HepG2 (cell line): ENCODE measurements around the gene MSL2. TPM values are rescaled to one million over a fixed set of nuclear protein-coding genes. Genes with fewer than 3 reads are reported as not detected.

Experiments used
- ATAC-seq: fragments of 200-7000 bp; cut with Tn5 transposase; 3 replicates; pipeline ENCODE4 v1.9.1; 2020; ENCODE audit warnings: mild to moderate bottlenecking, moderate library complexity
- BruUV-seq: library from RNA; stranded (reverse); fragments of 400-500 nt; replicated peaks from 2 replicates; lab custom pipeline; 2021; lab: Mats Ljungman, UMichigan
- CTCF ChIA-PET: fragments of 300-600 bp; formaldehyde crosslinking; extraction: SDS; loops from one replicate; lab custom pipeline; 2021; ENCODE audit warnings: low total read pairs, inconsistent platforms, low intra/inter-chr PET ratio; lab: Yijun Ruan, JAX
- POLR2A ChIA-PET: fragments of 350-600 bp; sonication (Branson Sonifier 250); formaldehyde crosslinking; loops from one replicate; lab custom pipeline; 2020; ENCODE audit warnings: antibody characterized with exemption, inconsistent platforms; lab: Yijun Ruan, JAX
- DNase-seq: peaks from one replicate; pipeline ENCODE4 v3.0.0-alpha.2; 2015; ENCODE audit warnings: low spot score
- FAIRE-seq: peaks from 3 replicates; lab custom pipeline; 2011; peaks lifted over from hg19 to GRCh38; lab: Jason Lieb, UNC
- H2AFZ ChIP-seq: one replicate; pipeline ENCODE4 v1.6.1; 2011; ENCODE audit warnings: low read length, inconsistent platforms
- H3K27ac ChIP-seq: fragments of 300-600 bp; 3 replicates; pipeline ENCODE4 v1.8.0; 2011; ENCODE audit warnings: mixed run types, mild to moderate bottlenecking, mixed read lengths, low read length, inconsistent platforms; ENCODE audit not compliant: insufficient read depth; ENCODE audit errors: extremely low read length
- H3K27me3 ChIP-seq, 2 experiments: fragments of 200-600 bp in 1 of 2; 2 replicates in 1 of 2; 3 replicates in 1 of 2; pipeline versions ENCODE4 v1.6.0 to v1.8.0; 2011; ENCODE audit warnings: low read length in 2 of 2, mild to moderate bottlenecking in 2 of 2, moderate library complexity in 2 of 2, inconsistent platforms in 1 of 2; ENCODE audit not compliant: insufficient read depth in 2 of 2, control insufficient read depth in 1 of 2
- H3K36me3 ChIP-seq, 2 experiments: fragments of 200-600 bp in 1 of 2; replicated peaks in 1 of 2; 2 replicates in 1 of 2; 3 replicates in 1 of 2; pipeline versions ENCODE4 v1.5.1 to v1.8.0; 2011; ENCODE audit warnings: low read length in 2 of 2, inconsistent platforms in 1 of 2; ENCODE audit not compliant: insufficient read depth in 2 of 2, control insufficient read depth in 1 of 2
- H3K4me1 ChIP-seq: 2 replicates; pipeline ENCODE4 v1.5.1; 2012; ENCODE audit warnings: low read length, inconsistent platforms; ENCODE audit not compliant: insufficient read depth
- H3K4me2 ChIP-seq: 2 replicates; pipeline ENCODE4 v1.6.0; 2011; ENCODE audit warnings: low read depth, low read length, inconsistent platforms
- H3K4me3 ChIP-seq, 3 experiments: fragments of 200-600 bp in 1 of 3; sonication (generic), shearing (Covaris generic) in 1 of 3; replicated peaks in 1 of 3; 2 replicates each; pipeline ENCODE4 v1.5.1; 2011 to 2016; ENCODE audit warnings: low read length in 3 of 3, inconsistent platforms in 2 of 3, low read depth in 2 of 3, mild to moderate bottlenecking in 2 of 3, control low read depth in 1 of 3, mixed read lengths in 1 of 3; ENCODE audit not compliant: insufficient read depth in 1 of 3
- H3K79me2 ChIP-seq: one replicate; pipeline ENCODE4 v1.6.1; 2011; ENCODE audit warnings: low read length, inconsistent platforms; ENCODE audit not compliant: insufficient read depth
- H3K9ac ChIP-seq: 2 replicates; pipeline ENCODE4 v1.6.0; 2011; ENCODE audit warnings: mild to moderate bottlenecking, low read depth, low read length, inconsistent platforms; ENCODE audit not compliant: insufficient read depth
- H3K9me3 ChIP-seq: 2 replicates; pipeline ENCODE4 v1.5.1; 2012; ENCODE audit warnings: mild to moderate bottlenecking, low read length
- H4K20me1 ChIP-seq: 2 replicates; pipeline ENCODE4 v1.6.0; 2011; ENCODE audit warnings: inconsistent platforms, mild to moderate bottlenecking, low read length, moderate library complexity; ENCODE audit not compliant: insufficient read depth
- ETV6 ChIP-seq: sonication (generic); formaldehyde crosslinking; conservative IDR thresholded peaks from 2 replicates; pipeline ENCODE4 v1.4.0; 2020; ENCODE audit warnings: missing genetic modification reagents
- MZF1 ChIP-seq: sonication (generic); formaldehyde crosslinking; IDR thresholded peaks from 2 replicates; pipeline ENCODE4 v1.8.1; 2023; ENCODE audit warnings: mild to moderate bottlenecking, missing genetic modification reagents, borderline replicate concordance
- SRSF1 ChIP-seq: fragments of 200-400 bp; formaldehyde crosslinking; optimal IDR thresholded peaks from 2 replicates; pipeline ENCODE3; 2017; ENCODE audit warnings: mild to moderate bottlenecking, low read depth, low read length, moderate library complexity
- ZNF232 ChIP-seq: sonication (generic); formaldehyde crosslinking; IDR thresholded peaks from 2 replicates; pipeline ENCODE4 v1.4.0; 2020; ENCODE audit warnings: missing genetic modification reagents, borderline replicate concordance
- ZNF430 ChIP-seq: sonication (generic); formaldehyde crosslinking; IDR thresholded peaks from 2 replicates; pipeline ENCODE4 v1.9.0; 2021; ENCODE audit warnings: mild to moderate bottlenecking, missing genetic modification reagents
- ZNF446 ChIP-seq: sonication (generic); formaldehyde crosslinking; IDR thresholded peaks from 2 replicates; pipeline ENCODE4 v1.5.0; 2020; ENCODE audit warnings: mild to moderate bottlenecking, missing genetic modification reagents
- ZNF749 ChIP-seq: sonication (generic); formaldehyde crosslinking; IDR thresholded peaks from 2 replicates; pipeline ENCODE4 v1.8.0; 2022; ENCODE audit warnings: mild to moderate bottlenecking, missing genetic modification reagents, moderate library complexity, borderline replicate concordance
- ZNF788 ChIP-seq: sonication (generic); formaldehyde crosslinking; IDR thresholded peaks from 2 replicates; pipeline ENCODE4 v1.5.0; 2020; ENCODE audit warnings: mild to moderate bottlenecking, missing genetic modification reagents, borderline replicate concordance
- WGBS: methylation state at CpG from one replicate; pipeline ENCODE4 v1.1.6; 2017; ENCODE audit warnings: low lambda C conversion rate; 5-methylcytosine and 5-hydroxymethylcytosine counted together
- in situ Hi-C: cut with HindIII; loops from 2 replicates; pipeline ENCODE4 v1.10.0; 2017; ENCODE audit warnings: low pct_unique_long_range_greater_than_20kb; ENCODE audit not compliant: extremely low pct_ligation_motif_present
- intact Hi-C: fragments of 100-400 bp; cut with micrococcal nuclease; formaldehyde crosslinking; loops from one replicate; pipeline ENCODE4 v1.10.0; 2022; ENCODE audit not compliant: unreplicated experiment
- polyA plus RNA-seq, 8 experiments: library from polyadenylated mRNA; depleted of rRNA in 3 of 8; stranded (reverse) in 7 of 8; unstranded in 1 of 8; fragments of >200 nt; fragmentation: Illumina TruSeq in 4 of 8; extraction: Trizol in 4 of 8; gene quantifications; 2 replicates each; pipeline versions ENCODE4 v1.2.1 to v1.2.3, GENCODE V29; 2011 to 2016; ENCODE audit warnings: low read depth in 4 of 8, missing spikeins in 1 of 8, mixed read lengths in 1 of 8; ENCODE audit not compliant: insufficient read depth in 1 of 8
- total RNA-seq, 5 experiments: library from RNA; depleted of rRNA; stranded (reverse); fragments of >200 nt; fragmentation: Illumina TruSeq; extraction: Trizol; gene quantifications; 2 replicates each; pipeline ENCODE4 v1.2.3, GENCODE V29; 2016; ENCODE audit warnings: low read depth in 1 of 5
- TF ChIP-seq, protein P1 (sequence below): IDR thresholded peaks from 2 replicates; pipeline ENCODE4 v1.6.1; 2018; ENCODE audit warnings: missing genetic modification reagents
- TF ChIP-seq, protein P2 (sequence below): sonication (generic); formaldehyde crosslinking; IDR thresholded peaks from 2 replicates; pipeline ENCODE4 v1.5.0; 2020; ENCODE audit warnings: mild to moderate bottlenecking, missing genetic modification reagents, borderline replicate concordance

MSL2 gene
- total and polyA plus RNA-seq, 2 of the 13 experiments (the other 11 are each of a cell fraction or from before 2014, with no cell fraction given), result 6.9 to 11.7 TPM

DNA sequence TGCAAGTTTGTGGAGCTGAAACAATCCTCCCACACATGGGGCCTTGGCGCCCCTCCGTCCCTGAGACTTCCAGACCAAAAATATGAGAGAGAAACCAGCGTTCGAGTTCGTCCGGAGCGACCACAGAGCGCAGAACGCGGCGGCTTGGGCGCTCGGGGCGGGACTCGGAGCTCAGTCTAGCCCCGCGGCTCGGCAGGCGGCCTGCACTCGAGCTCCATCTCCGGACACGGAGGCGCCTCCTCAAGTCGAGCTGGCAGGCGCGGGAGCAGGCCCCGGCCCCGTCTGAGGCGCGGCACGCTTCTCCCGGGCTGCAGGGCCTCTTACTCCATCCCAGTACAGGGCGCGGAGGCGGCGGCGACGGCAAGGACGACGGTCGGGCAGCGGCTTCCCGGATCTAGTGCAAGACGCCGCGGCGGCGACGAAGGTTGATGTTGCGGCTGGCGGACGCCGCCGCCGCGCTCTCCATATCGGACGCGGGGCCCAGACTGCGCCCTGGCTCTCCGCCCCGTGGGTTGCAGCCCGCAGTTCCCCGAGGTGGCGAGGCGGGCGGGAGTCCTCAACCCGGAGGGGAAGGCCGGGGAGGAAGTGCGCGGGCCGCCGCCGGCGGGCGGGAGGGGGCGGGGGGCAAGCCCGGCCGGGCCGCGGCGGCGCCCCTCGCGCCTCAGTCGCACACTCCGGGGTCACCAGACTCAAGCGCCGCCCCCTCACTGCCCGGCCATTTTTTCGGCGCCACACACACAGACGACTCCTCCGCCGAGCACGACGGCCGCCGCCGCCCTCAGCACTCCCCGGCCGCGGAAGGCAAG is 674 bp downstream of the MSL2 start (continued):
- peak; percentile 66; the same call in 1 of the 2 replicates for TF ChIP-seq ZNF446
- peak; percentile 51 for TF ChIP-seq ZNF749 (CRISPR knock-in tag)
- 0 out of 2 replicates have a peak, but pooled peaks have one; percentile 30 for TF ChIP-seq ZNF430
- TF ChIP-seq, protein P1, sequence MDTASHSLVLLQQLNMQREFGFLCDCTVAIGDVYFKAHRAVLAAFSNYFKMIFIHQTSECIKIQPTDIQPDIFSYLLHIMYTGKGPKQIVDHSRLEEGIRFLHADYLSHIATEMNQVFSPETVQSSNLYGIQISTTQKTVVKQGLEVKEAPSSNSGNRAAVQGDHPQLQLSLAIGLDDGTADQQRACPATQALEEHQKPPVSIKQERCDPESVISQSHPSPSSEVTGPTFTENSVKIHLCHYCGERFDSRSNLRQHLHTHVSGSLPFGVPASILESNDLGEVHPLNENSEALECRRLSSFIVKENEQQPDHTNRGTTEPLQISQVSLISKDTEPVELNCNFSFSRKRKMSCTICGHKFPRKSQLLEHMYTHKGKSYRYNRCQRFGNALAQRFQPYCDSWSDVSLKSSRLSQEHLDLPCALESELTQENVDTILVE, result peak; percentile 2; the same call in 1 of the 2 replicates
- 0 out of 2 replicates have a peak, but pooled peaks have one; percentile 13 for TF ChIP-seq ZNF788 (CRISPR knock-in tag)
- no peak for TF ChIP-seq MZF1 (CRISPR knock-in tag)
- TF ChIP-seq ETV6 (CRISPR knock-in tag), result 0 out of 2 replicates have a peak, but pooled peaks have one; percentile 41
- TF ChIP-seq ZNF232 (CRISPR knock-in tag), result no peak
- TF ChIP-seq, all 625 proteins: peak for 93

DNA sequence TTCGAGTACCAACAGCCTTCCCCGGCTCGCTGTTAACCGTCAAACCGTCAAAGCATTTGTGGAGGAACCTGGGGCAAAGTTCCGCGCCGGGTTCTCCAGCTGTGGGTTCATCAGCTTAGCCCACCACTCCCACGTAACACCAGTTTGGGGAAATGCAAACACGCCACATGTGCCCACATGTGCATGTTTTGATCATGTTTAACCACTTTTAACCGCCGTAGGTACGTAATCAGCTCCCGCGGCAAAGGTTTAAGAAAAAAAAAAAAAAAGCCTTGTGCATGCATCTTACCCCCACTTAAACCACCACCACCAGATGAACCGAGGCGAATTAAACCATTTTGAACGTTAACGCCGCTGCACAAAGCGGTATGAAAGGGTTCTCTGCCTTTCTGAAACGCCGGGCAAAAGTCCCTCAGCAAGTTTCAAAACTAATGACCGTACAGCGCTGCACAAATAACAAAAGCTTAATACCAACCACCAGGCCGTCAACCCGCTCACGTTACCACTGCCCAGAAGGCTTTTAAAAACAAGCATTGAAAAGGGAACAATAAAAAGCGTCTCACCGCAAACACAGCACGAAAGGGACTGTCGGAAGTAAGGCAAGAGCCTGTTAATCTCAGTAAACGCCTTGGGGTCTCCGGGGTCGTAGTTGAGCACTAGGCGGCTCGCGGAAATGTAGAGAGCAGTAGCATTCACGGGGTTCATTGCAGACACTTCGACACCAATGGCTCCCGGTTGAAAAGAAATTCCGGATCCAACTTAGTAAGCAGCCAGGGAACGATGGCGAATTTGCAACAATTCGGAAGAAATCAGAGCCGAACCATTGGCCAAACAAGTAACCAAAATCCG is 1.5 kb downstream of the MSL2 start:
- H3K36me3 ChIP-seq, result no peaks in the 10 kb centered on the region
- peaks cover 67% of the 10 kb centered on the region for H3K79me2 ChIP-seq
- ChIA-PET CTCF (no interaction called here), POLR2A (interaction anchor here (3.1 to 4.9 kb wide), 3 partner anchors 8 to 60 kb away, joined by 30 to 131 read pairs (median 41); partner anchors contain the start of gene PCCB)
- in situ Hi-C loops, result loop anchor here (5.0 kb wide), 1 partner anchor 53 kb away; no protein-coding TSS in a partner anchor
- ATAC-seq, result no peak
- H3K27me3 ChIP-seq, result no peaks in the 10 kb centered on the region
- FAIRE-seq, result no peak
- H3K27ac ChIP-seq, result peak overlapping the region; percentile 92
- intact Hi-C loops, result loop anchor here (5.0 to 10.0 kb wide), 2 partner anchors 117 to 560 kb away; partner anchors contain the start of gene STAG1
- no TSS peak for BruUV-seq
- peaks cover 42% of the 10 kb centered on the region for H3K4me1 ChIP-seq
- WGBS, result 1% methylated on average over 46 of the region's 47 CpGs
- H3K9ac ChIP-seq, result peak overlapping the region; percentile 99
- no peaks in the 10 kb centered on the region for H3K9me3 ChIP-seq
- no peak overlapping the region for H2AFZ ChIP-seq
- peak overlapping the region; percentile 80 to 93 (median 89) for H3K4me3 ChIP-seq
- no peak for DNase-seq
- peaks cover 56% of the 10 kb centered on the region for H4K20me1 ChIP-seq
- H3K4me2 ChIP-seq, result peak overlapping the region; percentile 79
- peak; percentile 57 for TF ChIP-seq SRSF1
- TF ChIP-seq, protein P2, sequence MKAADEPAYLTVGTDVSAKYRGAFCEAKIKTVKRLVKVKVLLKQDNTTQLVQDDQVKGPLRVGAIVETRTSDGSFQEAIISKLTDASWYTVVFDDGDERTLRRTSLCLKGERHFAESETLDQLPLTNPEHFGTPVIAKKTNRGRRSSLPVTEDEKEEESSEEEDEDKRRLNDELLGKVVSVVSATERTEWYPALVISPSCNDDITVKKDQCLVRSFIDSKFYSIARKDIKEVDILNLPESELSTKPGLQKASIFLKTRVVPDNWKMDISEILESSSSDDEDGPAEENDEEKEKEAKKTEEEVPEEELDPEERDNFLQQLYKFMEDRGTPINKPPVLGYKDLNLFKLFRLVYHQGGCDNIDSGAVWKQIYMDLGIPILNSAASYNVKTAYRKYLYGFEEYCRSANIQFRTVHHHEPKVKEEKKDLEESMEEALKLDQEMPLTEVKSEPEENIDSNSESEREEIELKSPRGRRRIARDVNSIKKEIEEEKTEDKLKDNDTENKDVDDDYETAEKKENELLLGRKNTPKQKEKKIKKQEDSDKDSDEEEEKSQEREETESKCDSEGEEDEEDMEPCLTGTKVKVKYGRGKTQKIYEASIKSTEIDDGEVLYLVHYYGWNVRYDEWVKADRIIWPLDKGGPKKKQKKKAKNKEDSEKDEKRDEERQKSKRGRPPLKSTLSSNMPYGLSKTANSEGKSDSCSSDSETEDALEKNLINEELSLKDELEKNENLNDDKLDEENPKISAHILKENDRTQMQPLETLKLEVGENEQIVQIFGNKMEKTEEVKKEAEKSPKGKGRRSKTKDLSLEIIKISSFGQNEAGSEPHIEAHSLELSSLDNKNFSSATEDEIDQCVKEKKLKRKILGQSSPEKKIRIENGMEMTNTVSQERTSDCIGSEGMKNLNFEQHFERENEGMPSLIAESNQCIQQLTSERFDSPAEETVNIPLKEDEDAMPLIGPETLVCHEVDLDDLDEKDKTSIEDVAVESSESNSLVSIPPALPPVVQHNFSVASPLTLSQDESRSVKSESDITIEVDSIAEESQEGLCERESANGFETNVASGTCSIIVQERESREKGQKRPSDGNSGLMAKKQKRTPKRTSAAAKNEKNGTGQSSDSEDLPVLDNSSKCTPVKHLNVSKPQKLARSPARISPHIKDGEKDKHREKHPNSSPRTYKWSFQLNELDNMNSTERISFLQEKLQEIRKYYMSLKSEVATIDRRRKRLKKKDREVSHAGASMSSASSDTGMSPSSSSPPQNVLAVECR, result peak; percentile 37
